Spinal cord (tissue), 10 donors: Measurements from ENCODE around the gene ADAM10. TPM values are rescaled to one million over a fixed set of nuclear protein-coding genes. Genes with fewer than 3 reads are reported as not detected.

Experiments used
- DNase-seq, 6 donors: peaks; one replicate each; pipeline versions ENCODE4 v3.0.0 to v3.0.0-alpha.2; 2013 to 2015; ENCODE audit warnings: low spot score in 6 of 6, low read depth in 4 of 6
- H3K27ac ChIP-seq: one replicate; pipeline ENCODE4 v1.5.1; 2013; ENCODE audit warnings: low read depth, low read length, control low read depth
- H3K27me3 ChIP-seq: one replicate; pipeline ENCODE4 v1.6.1; 2013; ENCODE audit warnings: low read length; ENCODE audit not compliant: control insufficient read depth, insufficient read depth
- H3K36me3 ChIP-seq: one replicate; pipeline ENCODE4 v1.6.1; 2013; ENCODE audit warnings: low read length; ENCODE audit not compliant: control insufficient read depth, insufficient read depth
- H3K4me1 ChIP-seq: one replicate; pipeline ENCODE4 v1.6.1; 2013; ENCODE audit warnings: low read length; ENCODE audit not compliant: control insufficient read depth, insufficient read depth
- H3K4me3 ChIP-seq: one replicate; pipeline ENCODE4 v1.5.1; 2013; ENCODE audit warnings: low read depth, low read length, control low read depth
- H3K9me3 ChIP-seq: one replicate; pipeline ENCODE4 v1.6.1; 2013; ENCODE audit warnings: low read length; ENCODE audit not compliant: control insufficient read depth, insufficient read depth
- WGBS: methylation state at CpG from one replicate; pipeline ENCODE4 v1.1.5; 2013; ENCODE audit warnings: missing lambda C conversion rate; ENCODE audit not compliant: insufficient coverage; 5-methylcytosine and 5-hydroxymethylcytosine counted together
- polyA plus RNA-seq, 2 donors: library from polyadenylated mRNA; unstranded; fragments of 120-200 nt; gene quantifications; one replicate each; pipeline ENCODE4 v1.2.1, GENCODE V29; 2013; ENCODE audit not compliant: insufficient read length in 2 of 2
- total RNA-seq, 2 donors: library from RNA; depleted of rRNA in 1 of 2; stranded (reverse); fragments of 120-200 nt in 1 of 2; fragments of >200 nt in 1 of 2; gene quantifications; one replicate each; pipeline versions ENCODE4 v1.2.3 to v1.2.4, GENCODE V29; 2013 to 2014
- donor health status: healthy.

Gene ADAM10
- total and polyA plus RNA-seq, 4 donors, result 67.2 to 119 (median 97.8) TPM

DNA sequence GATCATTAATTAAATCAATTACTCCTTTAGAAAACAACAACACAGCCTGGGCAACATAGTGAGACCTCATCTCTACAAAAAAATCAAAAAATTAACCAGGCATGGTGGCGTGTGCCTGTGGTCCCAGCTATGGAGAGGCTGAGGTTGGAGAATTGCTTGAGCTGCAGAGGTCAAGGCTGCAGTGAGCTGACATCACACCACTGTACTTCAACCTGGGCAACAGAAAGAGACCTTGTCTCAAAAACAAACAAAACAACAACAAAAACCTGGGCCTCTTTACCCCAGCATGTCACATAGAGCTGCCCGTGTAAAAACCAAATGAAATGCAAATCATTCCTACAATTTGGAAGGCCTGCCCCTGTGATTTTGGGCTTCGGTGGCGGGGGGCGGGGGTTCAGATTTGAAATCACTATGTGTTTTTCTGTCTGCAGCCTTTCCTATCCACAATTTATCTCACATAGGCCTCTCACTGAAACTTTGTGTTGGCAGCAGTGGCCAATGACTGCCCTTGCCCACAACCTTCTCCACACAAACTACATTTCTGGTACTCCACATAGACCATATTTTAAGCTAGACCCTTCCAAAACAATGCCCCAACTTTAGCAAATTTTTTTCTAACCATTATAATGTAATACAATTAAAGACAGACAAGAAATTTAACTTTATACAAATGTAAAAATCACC, 6.5 kb downstream of the ADAM10 start:
- no peak for DNase-seq
- Histone ChIP-seq H3K27ac (no peak overlapping the region), H3K4me1 (peaks cover 12% of the 10 kb centered on the region), H3K9me3 (no peaks in the 10 kb centered on the region), H3K36me3 (no peaks in the 10 kb centered on the region), H3K4me3 (no peak overlapping the region), H3K27me3 (no peaks in the 10 kb centered on the region)
- WGBS, result 71% methylated on average over 4 of the region's 5 CpGs

DNA sequence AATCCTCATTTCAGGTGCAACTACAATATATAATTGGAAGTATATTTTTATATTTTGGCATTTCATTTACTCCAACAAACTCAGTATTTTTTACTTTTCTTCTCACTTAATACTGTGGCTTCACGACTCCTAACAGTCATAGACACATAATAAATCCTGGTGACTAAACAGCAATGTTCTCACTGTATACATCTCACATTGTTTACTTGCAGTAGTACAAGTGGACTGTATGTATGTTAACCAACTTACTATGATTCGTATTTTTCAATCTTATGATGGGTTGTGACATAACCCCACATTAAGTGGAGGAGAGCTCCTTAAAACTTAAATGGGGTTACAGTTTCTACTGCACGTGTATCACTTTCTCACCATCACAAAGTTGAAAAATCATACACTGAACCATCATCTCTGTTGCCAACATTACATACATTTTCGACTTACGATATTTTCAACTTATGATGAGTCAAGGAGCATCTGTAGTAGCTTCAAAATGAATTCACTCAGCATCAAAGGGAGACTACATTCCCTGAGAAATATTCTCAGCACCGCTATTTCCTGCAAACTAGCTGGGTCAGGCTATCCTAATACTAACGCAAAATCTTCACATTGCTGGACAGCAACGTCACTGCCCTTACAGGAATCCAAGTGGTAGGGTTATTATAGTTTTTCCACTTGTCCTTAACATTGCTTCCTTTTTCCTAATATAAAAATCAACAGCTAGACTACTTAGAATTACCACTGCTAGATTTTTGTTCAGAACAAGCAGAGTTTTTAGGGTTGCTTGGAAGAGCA, 7.3 kb downstream of the ADAM10 start:
- 100% methylated on average over 2 of the region's 8 CpGs for WGBS
- no peak overlapping the region for H3K4me3 ChIP-seq
- H3K36me3 ChIP-seq, result no peaks in the 10 kb centered on the region
- no peaks in the 10 kb centered on the region for H3K27me3 ChIP-seq
- peak in 1 of 6 donors; percentile 9 for DNase-seq
- no peak overlapping the region for H3K27ac ChIP-seq
- H3K9me3 ChIP-seq, result no peaks in the 10 kb centered on the region
- peaks cover 12% of the 10 kb centered on the region for H3K4me1 ChIP-seq

DNA sequence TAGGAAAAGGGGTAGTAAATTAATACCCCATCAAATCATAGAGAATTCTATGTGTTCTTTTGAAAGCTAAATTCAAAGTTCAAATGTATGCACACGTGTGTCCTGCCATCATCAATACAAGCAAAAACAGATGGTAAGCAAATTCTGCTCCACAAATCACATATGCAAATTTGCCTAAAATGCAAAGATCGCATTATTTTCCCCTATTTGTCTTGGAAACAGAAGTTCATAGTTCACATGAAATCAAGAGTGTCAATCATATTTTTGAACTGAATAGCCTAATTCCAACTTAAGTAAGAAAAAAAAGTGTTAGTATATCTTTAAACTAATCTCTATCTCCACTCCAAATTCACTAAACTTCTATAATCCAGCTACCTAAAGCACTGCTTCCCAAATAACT, 8.5 kb downstream of the ADAM10 start:
- DNase-seq, result no peak
- peaks cover 9% of the 10 kb centered on the region for H3K4me1 ChIP-seq
- H3K27me3 ChIP-seq, result no peaks in the 10 kb centered on the region
- WGBS, result no CpG with 5 or more reads among the region's 2 CpGs
- H3K36me3 ChIP-seq, result no peaks in the 10 kb centered on the region
- H3K9me3 ChIP-seq, result no peaks in the 10 kb centered on the region
- H3K27ac ChIP-seq, result no peak overlapping the region
- H3K4me3 ChIP-seq, result no peak overlapping the region

DNA sequence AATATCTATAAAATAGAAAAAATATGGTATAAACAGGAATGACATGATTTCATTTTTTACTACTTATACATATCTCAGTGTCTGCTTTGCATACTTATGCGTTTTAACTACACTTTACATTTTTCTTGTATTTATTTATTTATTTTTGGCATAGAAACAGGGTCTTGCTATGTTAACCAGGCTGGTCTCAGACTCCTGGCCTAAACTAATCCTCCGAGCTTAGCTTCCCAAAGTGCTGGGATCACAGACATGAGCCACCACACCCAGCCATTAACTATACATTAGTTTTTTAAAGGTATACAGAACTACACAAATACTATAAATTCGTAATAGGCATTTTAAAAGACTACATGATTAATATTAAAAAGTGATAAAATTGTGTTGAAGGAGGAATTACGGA, 9.1 kb downstream of the ADAM10 start:
- WGBS, result no CpG with 5 or more reads among the region's 4 CpGs
- H3K4me1 ChIP-seq, result peaks cover 9% of the 10 kb centered on the region

DNA sequence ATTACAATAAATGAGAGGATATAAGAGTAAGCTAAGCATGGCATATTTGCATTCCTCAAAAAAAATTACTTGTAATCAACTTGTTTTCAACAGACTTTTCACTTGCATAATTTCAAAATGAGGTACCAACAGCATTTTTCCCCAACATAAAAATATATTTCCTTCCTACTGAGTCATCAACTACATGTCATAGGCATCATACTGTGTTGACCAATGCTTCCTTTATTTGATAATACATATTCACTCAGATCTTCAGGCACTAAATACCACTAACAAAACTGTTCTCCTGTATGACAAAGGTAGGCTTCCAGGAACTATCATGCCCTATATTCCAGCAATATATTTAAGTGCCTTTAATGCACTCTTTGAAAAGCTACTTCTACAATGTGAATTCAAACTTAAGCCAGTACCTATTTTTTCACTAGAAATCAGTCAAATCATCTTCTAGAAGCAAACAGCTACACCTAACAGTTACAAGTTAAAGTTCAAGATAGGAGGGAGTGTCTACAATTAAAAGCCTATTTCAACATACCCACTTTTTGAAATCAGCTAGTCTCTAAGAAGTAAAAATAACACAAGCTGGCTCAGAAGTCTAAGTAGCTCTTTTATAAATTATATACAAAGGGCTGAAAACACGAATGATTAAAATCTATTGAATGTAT, 11.3 kb downstream of the ADAM10 start:
- Histone ChIP-seq H3K9me3 (no peaks in the 10 kb centered on the region), H3K27me3 (no peaks in the 10 kb centered on the region), H3K27ac (no peak overlapping the region), H3K4me1 (peaks cover 9% of the 10 kb centered on the region), H3K36me3 (no peaks in the 10 kb centered on the region), H3K4me3 (no peak overlapping the region)
- WGBS, result no CpG with 5 or more reads among the region's 1 CpG
- DNase-seq, result no peak

More for the DNA sequence above, 9.1 kb downstream of the ADAM10 start:
- no peak overlapping the region for H3K27ac ChIP-seq
- H3K27me3 ChIP-seq, result no peaks in the 10 kb centered on the region
- H3K9me3 ChIP-seq, result no peaks in the 10 kb centered on the region
- H3K36me3 ChIP-seq, result no peaks in the 10 kb centered on the region
- no peak overlapping the region for H3K4me3 ChIP-seq
- DNase-seq, result no peak

DNA sequence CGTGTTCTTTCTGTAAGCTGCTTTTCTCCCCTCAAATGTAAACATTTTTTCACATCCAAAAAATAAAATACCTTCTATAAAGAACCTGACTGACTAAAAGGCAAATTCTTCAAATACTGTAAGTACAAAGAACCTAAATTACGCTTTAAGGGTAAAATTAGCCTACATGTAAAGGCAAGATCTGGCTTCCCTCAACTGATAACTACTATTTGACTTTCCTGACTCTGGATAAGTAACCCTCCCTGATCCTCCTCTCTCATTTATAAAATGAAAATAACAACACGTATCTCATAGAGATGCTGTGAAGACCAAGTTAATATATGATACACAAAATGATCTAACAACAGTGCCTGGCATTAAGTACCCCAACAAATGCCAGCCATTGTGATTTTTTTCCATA, 12.2 kb downstream of the ADAM10 start:
- Histone ChIP-seq H3K27ac (no peak overlapping the region), H3K36me3 (no peaks in the 10 kb centered on the region), H3K27me3 (no peaks in the 10 kb centered on the region), H3K4me3 (no peak overlapping the region), H3K4me1 (peaks cover 4% of the 10 kb centered on the region), H3K9me3 (no peaks in the 10 kb centered on the region)
- no CpG with 5 or more reads among the region's 3 CpGs for WGBS
- no peak for DNase-seq

DNA sequence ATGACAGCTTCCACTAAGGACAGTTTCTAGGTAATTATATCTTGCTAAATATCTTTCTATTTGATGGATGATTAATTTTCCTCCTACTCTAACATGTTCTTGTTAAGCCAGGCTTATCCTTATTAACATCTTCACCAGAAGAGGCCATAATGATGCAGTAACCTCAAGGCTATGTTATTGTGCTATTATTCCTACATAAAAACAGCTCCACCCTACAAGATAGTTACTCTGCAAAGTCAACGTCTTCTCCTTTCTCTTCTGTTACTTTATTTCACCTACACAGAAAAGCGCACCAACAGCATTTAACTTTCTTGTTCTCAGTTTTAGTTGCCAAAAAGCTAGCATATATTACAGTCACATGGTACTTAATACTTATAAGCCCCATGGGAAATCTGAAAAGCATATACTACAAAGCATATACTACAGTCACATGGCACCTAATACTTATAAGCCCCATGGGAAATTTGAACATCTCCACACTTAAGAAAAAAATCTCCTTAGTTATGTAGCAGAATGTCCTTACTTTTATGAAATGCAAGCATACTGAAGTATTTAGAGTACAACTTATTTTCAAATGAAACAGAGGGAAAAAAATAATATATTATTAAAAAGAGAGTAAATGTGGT, 13.4 kb downstream of the ADAM10 start:
- DNase-seq, result peak in 1 of 6 donors; percentile 13
- no peak overlapping the region for H3K27ac ChIP-seq
- no peaks in the 10 kb centered on the region for H3K9me3 ChIP-seq
- peaks cover 4% of the 10 kb centered on the region for H3K4me1 ChIP-seq
- H3K36me3 ChIP-seq, result no peaks in the 10 kb centered on the region
- H3K4me3 ChIP-seq, result no peak overlapping the region
- no peaks in the 10 kb centered on the region for H3K27me3 ChIP-seq
- WGBS, result 71% methylated on average over 2 of the region's 2 CpGs

DNA sequence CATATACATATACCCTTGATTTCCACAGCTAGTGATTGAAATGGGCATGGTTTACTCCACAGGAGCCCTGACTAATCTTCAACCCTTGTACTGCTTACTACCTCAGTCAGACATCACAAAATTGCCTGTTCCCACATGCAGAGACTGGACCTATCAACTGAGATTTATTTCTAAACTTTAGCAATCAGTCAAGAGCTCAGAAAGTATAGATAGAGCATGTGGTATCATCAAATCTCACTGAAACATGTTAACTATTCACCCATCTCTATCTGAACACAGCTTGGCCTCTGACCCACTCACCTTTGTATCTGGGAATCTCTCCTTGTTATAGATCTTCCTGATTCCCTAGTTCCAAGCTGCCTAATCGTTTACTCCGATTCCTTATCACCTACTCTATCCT, 14.6 kb downstream of the ADAM10 start:
- no peak overlapping the region for H3K27ac ChIP-seq
- no peaks in the 10 kb centered on the region for H3K36me3 ChIP-seq
- no peak overlapping the region for H3K4me3 ChIP-seq
- H3K27me3 ChIP-seq, result no peaks in the 10 kb centered on the region
- no peaks in the 10 kb centered on the region for H3K9me3 ChIP-seq
- no peak for DNase-seq
- no peaks in the 10 kb centered on the region for H3K4me1 ChIP-seq
- 65% methylated on average over 2 of the region's 2 CpGs for WGBS

DNA sequence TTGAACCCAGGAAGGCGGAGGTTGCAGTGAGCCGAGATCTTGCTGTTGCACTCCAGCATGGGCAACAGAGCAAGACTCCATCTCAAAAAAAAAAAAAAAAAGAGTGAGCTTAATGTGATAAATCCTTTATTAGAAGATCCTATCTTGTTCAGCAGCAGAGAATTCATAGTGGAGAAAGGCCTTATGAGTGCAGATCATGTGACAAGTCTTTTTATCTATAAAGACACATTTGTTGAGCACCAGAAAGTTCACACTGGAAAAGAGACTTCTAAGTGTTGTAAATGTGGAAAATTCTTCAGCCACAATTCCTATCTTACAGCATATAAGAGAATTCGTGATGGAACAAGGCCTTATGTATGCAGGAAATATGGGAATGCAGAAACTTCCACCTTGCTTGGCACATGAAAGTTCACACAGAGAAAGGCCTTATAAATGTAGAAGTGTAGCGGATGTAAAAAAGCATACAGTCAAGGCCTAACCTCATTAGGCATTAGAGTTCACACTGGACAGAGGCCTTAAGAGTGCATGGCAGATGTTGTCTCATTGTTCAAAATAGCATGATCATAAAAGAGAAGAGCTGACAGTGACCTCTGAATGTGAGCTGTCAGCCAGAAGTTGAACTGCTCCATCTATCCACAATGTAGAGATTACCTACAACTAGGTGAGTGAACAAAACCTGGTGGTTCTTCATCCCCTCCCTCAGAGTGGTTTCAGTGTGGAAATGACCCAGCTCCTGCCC, 16.7 kb downstream of the ADAM10 start:
- WGBS, result 100% methylated on average over 1 of the region's 4 CpGs
- no peak overlapping the region for H3K27ac ChIP-seq

More for the DNA sequence above, 16.7 kb downstream of the ADAM10 start:
- no peak overlapping the region for H3K4me3 ChIP-seq
- no peaks in the 10 kb centered on the region for H3K36me3 ChIP-seq
- no peak for DNase-seq
- no peaks in the 10 kb centered on the region for H3K9me3 ChIP-seq
- H3K4me1 ChIP-seq, result no peaks in the 10 kb centered on the region
- H3K27me3 ChIP-seq, result no peaks in the 10 kb centered on the region
